Transverse colon (tissue), 4 donors: Measurements from ENCODE around the gene OSBP. TPM values are rescaled to one million over a fixed set of nuclear protein-coding genes. Genes with fewer than 3 reads are reported as not detected.
"Not testable (repeated sequence)": the region's sequence is repeated elsewhere in the genome, so short reads cannot be mapped to it uniquely, and the experiment has no call there.

Source experiments
- DNase-seq: peaks from one replicate; pipeline ENCODE4 v3.0.0-alpha.2; 2019
- H3K27ac ChIP-seq, 4 donors: fragments of 200-600 bp; sonication (generic); 2 replicates each; pipeline ENCODE4 v1.5.1; 2016 to 2018; ENCODE audit warnings: inconsistent platforms in 4 of 4
- H3K27me3 ChIP-seq: fragments of 200-600 bp; sonication (generic); 2 replicates; pipeline ENCODE4 v1.5.1; 2017; ENCODE audit warnings: inconsistent platforms
- H3K36me3 ChIP-seq, 4 donors: fragments of 200-600 bp; sonication (generic); 2 replicates each; pipeline ENCODE4 v1.5.1; 2017 to 2019; ENCODE audit warnings: inconsistent platforms in 4 of 4
- H3K4me1 ChIP-seq, 4 donors: fragments of 200-600 bp; sonication (generic); 2 replicates each; pipeline ENCODE4 v1.5.1; 2017 to 2020; ENCODE audit warnings: inconsistent platforms in 4 of 4
- H3K4me3 ChIP-seq, 4 donors: fragments of 200-600 bp; sonication (generic); 1 replicate in 1 of 4; 2 replicates in 3 of 4; pipeline versions ENCODE4 v1.5.1 to v1.6.1; 2017 to 2019; ENCODE audit warnings: inconsistent platforms in 4 of 4
- H3K9me3 ChIP-seq, 2 donors: fragments of 200-600 bp; sonication (generic); 2 replicates each; pipeline ENCODE4 v1.5.1; 2017 to 2019; ENCODE audit warnings: inconsistent platforms in 2 of 2
- CTCF ChIP-seq, 5 experiments: fragments of 200-600 bp in 3 of 5; fragments of 450-650 bp in 2 of 5; sonication (generic) in 3 of 5; IDR thresholded peaks; 1 replicate in 2 of 5; 2 replicates in 3 of 5; pipeline ENCODE4 v1.5.1; 2016 to 2017; ENCODE audit warnings: antibody characterized with exemption in 5 of 5, inconsistent platforms in 3 of 5, mild to moderate bottlenecking in 2 of 5, moderate library complexity in 1 of 5
- EP300 ChIP-seq: sonication (generic); formaldehyde crosslinking; IDR thresholded peaks from one replicate; pipeline ENCODE4 v1.6.1; 2017; ENCODE audit warnings: antibody characterized with exemption, low read depth
- POLR2A ChIP-seq: fragments of 450-650 bp; IDR thresholded peaks from one replicate; pipeline ENCODE4 v1.6.1; 2016; ENCODE audit warnings: antibody characterized with exemption, mild to moderate bottlenecking, moderate library complexity
- POLR2AphosphoS5 ChIP-seq, 3 donors: sonication (generic); formaldehyde crosslinking; IDR thresholded peaks; one replicate each; pipeline ENCODE4 v1.6.1; 2016; ENCODE audit warnings: antibody characterized with exemption in 3 of 3
- WGBS, 2 donors: methylation state at CpG; one replicate each; pipeline ENCODE4 v1.1.5; 2018; ENCODE audit warnings: low coverage in 1 of 2; 5-methylcytosine and 5-hydroxymethylcytosine counted together
- in situ Hi-C, 4 donors: fragments of 200-750 bp; cut with MboI; loops; one replicate each; pipeline versions ENCODE4 v1.15.0 to v1.15.1; 2017; ENCODE audit warnings: low sequenced_read_pairs in 3 of 4, low pct_ligation_motif_present in 1 of 4, low pct_unique_long_range_greater_than_20kb in 1 of 4
- intact Hi-C: fragments of 100-400 bp; cut with DNase I; formaldehyde crosslinking; loops from one replicate; pipeline ENCODE4 v1.15.1; 2023; ENCODE audit warnings: low total_unique reads
- total RNA-seq, 4 donors: library from RNA; depleted of rRNA; stranded (reverse); fragments of >200 nt; gene quantifications; one replicate each; pipeline ENCODE4 v1.1.0, GENCODE V29; 2016

The OSBP gene
- total RNA-seq, 4 donors from 2014 or later: 27.7 to 59.1 (median 47.2) TPM

GRCh38 chr11:59550842-59551658 lies 64.5 kb downstream of the OSBP start:
- H3K4me3 ChIP-seq: peak overlapping the region; percentile 40 to 68 (median 44)
- TF ChIP-seq POLR2AphosphoS5 (IDR thresholded peaks at IDR 0.05): no peak
- no peak for TF ChIP-seq EP300
- peak; percentile 12 for TF ChIP-seq POLR2A
- no peak for TF ChIP-seq CTCF (IDR thresholded peaks at IDR 0.05)
- WGBS, 2 donors: 0 to 1% methylated on average over 25 to 34 of the region's 34 CpGs

GRCh38 chr11:59550368-59550841 lies 65.2 kb downstream of the OSBP start:
- 0% methylated on average over 2 to 31 of the region's 31 CpGs for WGBS, 2 donors
- Histone ChIP-seq H3K36me3 (no peaks in the 10 kb centered on the region), H3K4me3 (peak overlapping the region; percentile 40 to 68 (median 44)), H3K27ac (peak overlapping the region; percentile 86 to 91 (median 90)), H3K9me3 (no peaks in the 10 kb centered on the region), H3K27me3 (no peaks in the 10 kb centered on the region), H3K4me1 (peaks cover 0 to 14% (median 9%) of the 10 kb centered on the region in 4 donors)
- DNase-seq: peak; percentile 84
- TF ChIP-seq POLR2A (no peak), POLR2AphosphoS5 (IDR thresholded peaks at IDR 0.05) (no peak), CTCF (IDR thresholded peaks at IDR 0.05) (peak; percentile 37 to 81 (median 56)), EP300 (no peak)
- intact Hi-C loops (loop anchor here (1.0 to 2.0 kb wide), 2 partner anchors 16 to 64 kb away; partner anchors contain the start of gene OSBP), in situ Hi-C loops (no loop called here)

More at GRCh38 chr11:59550842-59551658, 64.5 kb downstream of the OSBP start:
- peak; percentile 76 for DNase-seq
- in situ Hi-C loops (no loop called here), intact Hi-C loops (loop anchor here (1.0 to 2.0 kb wide), 2 partner anchors 15 to 64 kb away; partner anchors contain the start of gene OSBP)
- Histone ChIP-seq H3K36me3 (no peaks in the 10 kb centered on the region), H3K4me1 (peaks cover 0 to 16% (median 10%) of the 10 kb centered on the region in 4 donors), H3K27ac (peak overlapping the region; percentile 86 to 91 (median 90)), H3K9me3 (no peaks in the 10 kb centered on the region), H3K27me3 (no peaks in the 10 kb centered on the region)

- H3K4me1 ChIP-seq: peaks cover 0 to 14% (median 9%) of the 10 kb centered on the region in 4 donors
- in situ Hi-C loops (loop anchor here (10.0 to 25.0 kb wide), 2 partner anchors 127 to 264 kb away; partner anchors contain the start of gene MRPL16 (in 3 of the 4)), intact Hi-C loops (no loop called here)
- no peak overlapping the region for H3K4me3 ChIP-seq
- no peak for TF ChIP-seq POLR2A
- TF ChIP-seq CTCF (IDR thresholded peaks at IDR 0.05): no peak
- no peak for TF ChIP-seq EP300
- TF ChIP-seq POLR2AphosphoS5 (IDR thresholded peaks at IDR 0.05): no peak
- 95 to 100% methylated on average over 5 of the region's 5 CpGs for WGBS, 2 donors
- no peaks in the 10 kb centered on the region for H3K36me3 ChIP-seq
- H3K27me3 ChIP-seq: no peaks in the 10 kb centered on the region
- DNase-seq: no peak
- no peaks in the 10 kb centered on the region for H3K9me3 ChIP-seq
- no peak overlapping the region for H3K27ac ChIP-seq
These were observed 67.3 kb downstream of the OSBP start for GRCh38 chr11:59548309-59548656.

- H3K27me3 ChIP-seq, H3K9me3 ChIP-seq, H3K36me3 ChIP-seq, H3K4me3 ChIP-seq, intact Hi-C loops, H3K27ac ChIP-seq, DNase-seq: not testable (repeated sequence)
- WGBS, 2 donors: 80 to 83% methylated on average over 3 to 5 of the region's 5 CpGs
- in situ Hi-C loops: loop anchor here (10.0 to 25.0 kb wide), 2 partner anchors 127 to 265 kb away; partner anchors contain the start of gene MRPL16 (in 3 of the 4)
- peaks cover 0 to 14% (median 9%) of the 10 kb centered on the region in 4 donors for H3K4me1 ChIP-seq
These were observed 67.8 kb downstream of the OSBP start for GRCh38 chr11:59547605-59548308.
